Astrocyte (in vitro differentiated cells and primary cell): ENCODE measurements around the gene MOK. TPM values are rescaled to one million over a fixed set of nuclear protein-coding genes. Genes with fewer than 3 reads are reported as not detected.

Experiments
- DNase-seq: peaks from one replicate; pipeline ENCODE4 v3.0.0-alpha.2; 2010; ENCODE audit warnings: low read depth
- FAIRE-seq: peaks from 2 replicates; lab custom pipeline; 2011; peaks lifted over from hg19 to GRCh38; lab: Jason Lieb, UNC
- H2AFZ ChIP-seq: 2 replicates; pipeline ENCODE4 v1.6.0; 2012; ENCODE audit warnings: low read depth, low read length, inconsistent platforms
- H3K27ac ChIP-seq: 2 replicates; pipeline ENCODE4 v1.5.1; 2011; ENCODE audit warnings: low read depth, low read length, inconsistent platforms
- H3K27me3 ChIP-seq: 2 replicates; pipeline ENCODE4 v1.6.0; 2011; ENCODE audit warnings: low read length, inconsistent platforms; ENCODE audit not compliant: insufficient read depth
- H3K36me3 ChIP-seq: 2 replicates; pipeline ENCODE4 v1.5.1; 2011; ENCODE audit warnings: low read length, inconsistent platforms; ENCODE audit not compliant: insufficient read depth
- H3K4me1 ChIP-seq: 2 replicates; pipeline ENCODE4 v1.5.1; 2011; ENCODE audit warnings: low read length, inconsistent platforms; ENCODE audit not compliant: insufficient read depth
- H3K4me2 ChIP-seq: 2 replicates; pipeline ENCODE4 v1.6.0; 2012; ENCODE audit warnings: low read length, inconsistent platforms
- H3K4me3 ChIP-seq: 2 replicates; pipeline ENCODE4 v1.5.1; 2011; ENCODE audit warnings: low read depth, mild to moderate bottlenecking, low read length, inconsistent platforms; ENCODE audit not compliant: insufficient read depth
- H3K79me2 ChIP-seq: 2 replicates; pipeline ENCODE4 v1.6.0; 2012; ENCODE audit warnings: mild to moderate bottlenecking, low read length, inconsistent platforms; ENCODE audit not compliant: insufficient read depth
- H3K9ac ChIP-seq: 2 replicates; pipeline ENCODE4 v1.6.0; 2012; ENCODE audit warnings: mild to moderate bottlenecking, low read length, inconsistent platforms
- H3K9me3 ChIP-seq: 2 replicates; pipeline ENCODE4 v1.5.1; 2012; ENCODE audit warnings: low read depth, mild to moderate bottlenecking, low read length, inconsistent platforms; ENCODE audit not compliant: insufficient read depth
- H4K20me1 ChIP-seq: 2 replicates; pipeline ENCODE4 v1.6.0; 2012; ENCODE audit warnings: low read length, inconsistent platforms; ENCODE audit not compliant: insufficient read depth
- H3K27ac Mint-ChIP-seq: one replicate; pipeline ENCODE4 v1.8.0; 2021; ENCODE audit warnings: mild to moderate bottlenecking, mixed read lengths; ENCODE audit not compliant: unreplicated experiment
- H3K27me3 Mint-ChIP-seq: one replicate; pipeline ENCODE4 v1.8.0; 2021; ENCODE audit warnings: low read depth, mixed read lengths; ENCODE audit not compliant: unreplicated experiment
- H3K36me3 Mint-ChIP-seq: one replicate; pipeline ENCODE4 v1.8.0; 2021; ENCODE audit warnings: low read depth, mixed read lengths; ENCODE audit not compliant: unreplicated experiment
- H3K4me1 Mint-ChIP-seq: one replicate; pipeline ENCODE4 v1.8.0; 2021; ENCODE audit warnings: low read depth, mixed read lengths; ENCODE audit not compliant: unreplicated experiment
- H3K4me3 Mint-ChIP-seq: one replicate; pipeline ENCODE4 v1.8.0; 2021; ENCODE audit warnings: mild to moderate bottlenecking, moderate library complexity, mixed read lengths; ENCODE audit not compliant: unreplicated experiment
- H3K9me3 Mint-ChIP-seq: one replicate; pipeline ENCODE4 v1.8.0; 2021; ENCODE audit warnings: mild to moderate bottlenecking, mixed read lengths; ENCODE audit not compliant: unreplicated experiment
- EZH2 ChIP-seq: IDR thresholded peaks from 2 replicates; pipeline ENCODE4 v1.6.1; 2012; ENCODE audit warnings: mild to moderate bottlenecking, low read length, inconsistent platforms; ENCODE audit not compliant: insufficient read depth
- total RNA-seq: library from RNA; stranded (reverse); gene quantifications from 2 replicates; pipeline ENCODE4 v1.2.1, GENCODE V29; 2021
- TF ChIP-seq, protein P1 (sequence below): IDR thresholded peaks from 2 replicates; pipeline ENCODE4 v1.5.1; 2011; ENCODE audit warnings: low read depth, mild to moderate bottlenecking, inconsistent platforms, low read length, moderate library complexity; ENCODE audit not compliant: insufficient read depth

The MOK gene
- total RNA-seq, 1 donor from 2014 or later = 9.3 TPM

GRCh38 chr14:102229739-102230092, 75.2 kb downstream of the MOK start:
- Mint-ChIP-seq H3K4me3 (no peak overlapping the region), H3K4me1 (no peaks in the 10 kb centered on the region), H3K36me3 (peaks cover 12% of the 10 kb centered on the region), H3K27me3 (peaks cover 8% of the 10 kb centered on the region), H3K27ac (no peak overlapping the region), H3K9me3 (peaks cover 3% of the 10 kb centered on the region)
- FAIRE-seq (no peak), DNase-seq (no peak)
- Histone ChIP-seq H3K27me3 (no peaks in the 10 kb centered on the region), H3K27ac (no peak overlapping the region), H4K20me1 (no peaks in the 10 kb centered on the region), H3K9me3 (no peaks in the 10 kb centered on the region), H2AFZ (no peak overlapping the region), H3K79me2 (peaks cover 12% of the 10 kb centered on the region), H3K9ac (no peak overlapping the region), H3K4me2 (no peak overlapping the region), H3K36me3 (peaks cover 24% of the 10 kb centered on the region), H3K4me3 (no peak overlapping the region), H3K4me1 (peaks cover 5% of the 10 kb centered on the region)
- TF ChIP-seq, protein P1, sequence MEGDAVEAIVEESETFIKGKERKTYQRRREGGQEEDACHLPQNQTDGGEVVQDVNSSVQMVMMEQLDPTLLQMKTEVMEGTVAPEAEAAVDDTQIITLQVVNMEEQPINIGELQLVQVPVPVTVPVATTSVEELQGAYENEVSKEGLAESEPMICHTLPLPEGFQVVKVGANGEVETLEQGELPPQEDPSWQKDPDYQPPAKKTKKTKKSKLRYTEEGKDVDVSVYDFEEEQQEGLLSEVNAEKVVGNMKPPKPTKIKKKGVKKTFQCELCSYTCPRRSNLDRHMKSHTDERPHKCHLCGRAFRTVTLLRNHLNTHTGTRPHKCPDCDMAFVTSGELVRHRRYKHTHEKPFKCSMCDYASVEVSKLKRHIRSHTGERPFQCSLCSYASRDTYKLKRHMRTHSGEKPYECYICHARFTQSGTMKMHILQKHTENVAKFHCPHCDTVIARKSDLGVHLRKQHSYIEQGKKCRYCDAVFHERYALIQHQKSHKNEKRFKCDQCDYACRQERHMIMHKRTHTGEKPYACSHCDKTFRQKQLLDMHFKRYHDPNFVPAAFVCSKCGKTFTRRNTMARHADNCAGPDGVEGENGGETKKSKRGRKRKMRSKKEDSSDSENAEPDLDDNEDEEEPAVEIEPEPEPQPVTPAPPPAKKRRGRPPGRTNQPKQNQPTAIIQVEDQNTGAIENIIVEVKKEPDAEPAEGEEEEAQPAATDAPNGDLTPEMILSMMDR = no peak
- no peak for TF ChIP-seq EZH2

GRCh38 chr14:102229071-102229738, 75.8 kb downstream of the MOK start:
- H3K36me3 ChIP-seq = peaks cover 24% of the 10 kb centered on the region
- peaks cover 7% of the 10 kb centered on the region for H3K79me2 ChIP-seq
- no peaks in the 10 kb centered on the region for H3K9me3 ChIP-seq
- no peak overlapping the region for H3K4me3 ChIP-seq
- Mint-ChIP-seq H3K9me3 (peaks cover 3% of the 10 kb centered on the region), H3K27ac (no peak overlapping the region), H3K4me3 (no peak overlapping the region), H3K4me1 (no peaks in the 10 kb centered on the region), H3K27me3 (peaks cover 8% of the 10 kb centered on the region), H3K36me3 (peaks cover 16% of the 10 kb centered on the region)
- TF ChIP-seq, protein P1 = no peak
- no peak for TF ChIP-seq EZH2
- H3K4me1 ChIP-seq = peaks cover under 1% of the 10 kb centered on the region
- FAIRE-seq (no peak), DNase-seq (no peak)
- no peak overlapping the region for H2AFZ ChIP-seq
- no peak overlapping the region for H3K9ac ChIP-seq
- H4K20me1 ChIP-seq = no peaks in the 10 kb centered on the region
- H3K27ac ChIP-seq = no peak overlapping the region
- no peak overlapping the region for H3K4me2 ChIP-seq
- no peaks in the 10 kb centered on the region for H3K27me3 ChIP-seq

DNA sequence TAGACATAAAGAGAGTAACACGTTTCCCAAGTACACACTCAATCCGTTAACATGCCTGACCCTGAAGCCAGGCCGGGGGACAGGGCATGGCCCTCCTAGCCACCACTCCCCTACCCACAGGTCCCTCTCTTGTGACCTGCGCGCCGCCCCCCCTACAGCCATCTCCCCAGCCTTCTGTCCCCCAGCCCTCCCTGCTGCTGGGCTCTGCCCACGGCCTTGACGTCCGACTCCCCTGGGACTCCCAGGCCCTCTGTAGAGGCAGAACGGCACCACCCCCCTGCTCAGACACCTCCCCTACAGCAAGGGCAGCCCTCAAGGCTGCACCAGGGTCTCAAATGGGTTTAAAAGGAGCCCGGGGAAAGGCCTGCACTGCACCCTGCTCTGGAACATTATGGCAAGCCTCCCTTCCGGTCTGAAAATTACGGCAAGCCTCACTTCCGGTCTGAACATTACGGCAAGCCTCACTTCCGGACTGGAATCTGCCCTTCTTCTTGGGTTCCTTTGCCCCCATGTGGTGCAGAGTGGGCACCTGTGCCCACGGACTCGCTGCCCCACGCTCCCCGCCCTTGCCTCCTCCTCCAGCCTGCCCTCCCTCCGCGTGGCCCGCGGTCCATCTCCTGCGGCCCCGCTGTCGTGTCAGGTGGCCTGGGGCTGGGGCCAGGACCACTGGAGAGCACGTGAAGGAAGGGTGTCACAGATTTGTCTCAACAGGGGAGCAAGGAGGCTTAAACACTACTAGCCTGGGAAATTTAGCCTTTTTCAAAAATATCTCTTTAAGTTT, 77.6 kb downstream of the MOK start:
- Mint-ChIP-seq H3K9me3 (peaks cover 5% of the 10 kb centered on the region), H3K4me1 (no peaks in the 10 kb centered on the region), H3K36me3 (peaks cover 19% of the 10 kb centered on the region), H3K27ac (no peak overlapping the region), H3K27me3 (peaks cover 8% of the 10 kb centered on the region), H3K4me3 (no peak overlapping the region)
- Histone ChIP-seq H3K27ac (no peak overlapping the region), H3K27me3 (no peaks in the 10 kb centered on the region), H4K20me1 (no peaks in the 10 kb centered on the region), H3K4me1 (no peaks in the 10 kb centered on the region), H3K4me3 (no peak overlapping the region), H3K79me2 (no peaks in the 10 kb centered on the region), H3K4me2 (no peak overlapping the region), H3K9ac (no peak overlapping the region), H2AFZ (no peak overlapping the region), H3K9me3 (no peaks in the 10 kb centered on the region), H3K36me3 (peaks cover 11% of the 10 kb centered on the region)
- TF ChIP-seq, protein P1 = no peak
- TF ChIP-seq EZH2 = no peak
- FAIRE-seq = no peak
- DNase-seq = no peak
